ENCODE results near the gene PDZK1. TPM values are rescaled to one million over a fixed set of nuclear protein-coding genes. Genes with fewer than 3 reads are reported as not detected.

PDZK1 gene
- total and polyA plus RNA-seq, 2 of the 8 experiments (the other 6 are each of a cell fraction or from before 2014, with no cell fraction given): 0.17 TPM; not detected in 1

GRCh38 chr1:145705622-145706021, 1.5 kb downstream of the PDZK1 start:
- H2AFZ ChIP-seq (ENCODE audit: low read length): no peak overlapping the region
- POLR2A ChIA-PET (ENCODE audit: partially characterized antibody): interaction anchor here (0.9 kb wide), 1 partner anchor 16 kb away, joined by 4 read pairs; no protein-coding TSS in a partner anchor
- TF ChIP-seq POU5F1 (IDR thresholded peaks at IDR 0.05; ENCODE audit: low read depth, low read length) (no peak), GABPA (IDR thresholded peaks at IDR 0.05; ENCODE audit: borderline replicate concordance, insufficient read depth, low read length) (no peak)

More at GRCh38 chr1:145705622-145706021, 1.5 kb downstream of the PDZK1 start:
- Histone ChIP-seq H3K36me3 (ENCODE audit: control insufficient read depth in 2 of 4, insufficient read depth in 4 of 4, low read length in 3 of 4) (no peaks in the 10 kb centered on the region), H3K9ac (replicated peaks in 1 of 4; ENCODE audit: extremely low read depth in 1 of 4, low read depth in 3 of 4, low read length in 3 of 4) (no peak overlapping the region), H3K27me3 (replicated peaks in 1 of 4; ENCODE audit: control insufficient read depth in 3 of 4, extremely low read depth in 1 of 4, insufficient read depth in 3 of 4, low read length in 3 of 4) (no peaks in the 10 kb centered on the region), H3K79me1 (ENCODE audit: low read depth, low read length) (no peaks in the 10 kb centered on the region), H3K18ac (ENCODE audit: extremely low read depth, low read length) (no peak overlapping the region), H3K4ac (replicated peaks; ENCODE audit: insufficient read length, low read depth, low read length) (no peak overlapping the region), H3K4me1 (replicated peaks in 1 of 4; ENCODE audit: control insufficient read depth in 3 of 4, insufficient read depth in 4 of 4, low read length in 3 of 4) (peaks cover 0 to 10% (median 5%) of the 10 kb centered on the region in 4 experiments; a peak in 6 of 7 replicates), H3K23ac (ENCODE audit: insufficient read length) (no peak overlapping the region), H2BK120ac (replicated peaks; ENCODE audit: low read depth, low read length) (no peak overlapping the region), H3K79me2 (ENCODE audit: control insufficient read depth in 1 of 2, insufficient read depth in 2 of 2, low read length in 2 of 2) (no peaks in the 10 kb centered on the region), H4K91ac (replicated peaks; ENCODE audit: insufficient read length, low read length) (no peak overlapping the region), H2BK15ac (ENCODE audit: low read length) (no peak overlapping the region), H4K8ac (ENCODE audit: extremely low read depth, insufficient read depth, low read length) (no peak overlapping the region), H3K4me2 (ENCODE audit: insufficient read depth in 1 of 2, low read depth in 2 of 2, low read length in 2 of 2) (no peak overlapping the region), H2BK20ac (ENCODE audit: low read length) (no peak overlapping the region), H4K20me1 (replicated peaks in 1 of 2; ENCODE audit: control insufficient read depth in 1 of 2, insufficient read depth in 2 of 2, low read length in 2 of 2) (no peaks in the 10 kb centered on the region), H3K56ac (replicated peaks; ENCODE audit: insufficient read length, low read depth, low read length) (no peak overlapping the region), H3K9me3 (ENCODE audit: insufficient read depth in 2 of 2, low read depth in 1 of 2, low read length in 1 of 2) (no peaks in the 10 kb centered on the region), H2AK5ac (ENCODE audit: low read depth, low read length) (no peak overlapping the region), H3K23me2 (ENCODE audit: low read depth, low read length) (no peaks in the 10 kb centered on the region), H3K14ac (ENCODE audit: insufficient read length) (no peak overlapping the region), H2BK5ac (ENCODE audit: low read depth, low read length) (no peak overlapping the region), H3K27ac (ENCODE audit: low read depth, low read length) (no peak overlapping the region), H4K5ac (ENCODE audit: insufficient read length, low read depth, low read length) (no peak overlapping the region), H3K4me3 (ENCODE audit: extremely low read depth in 1 of 4, insufficient read depth in 2 of 4, low read depth in 3 of 4, low read length in 4 of 4) (no peak overlapping the region), H2BK12ac (ENCODE audit: low read depth, low read length) (no peak overlapping the region)
- no peak for FAIRE-seq
- no peak for DNase-seq (ENCODE audit: low read depth in 1 of 2, low spot score in 2 of 2)
- whole genome bisulfite sequencing, 2 experiments (ENCODE audit: extremely low coverage in 1 of 2, insufficient coverage in 1 of 2, insufficient read length in 1 of 2, insufficient replicate concordance in 2 of 2, low coverage in 1 of 2, low lambda C conversion rate in 2 of 2, missing lambda C conversion rate in 1 of 2): 89% methylated on average over 7 of the region's 7 CpGs; no CpG with 5 or more reads in 1 of the 2 experiments
- CTCF ChIA-PET (ENCODE audit: partially characterized antibody): no interaction called here
